Superior temporal gyrus (tissue), 1 donor: Measurements from ENCODE around the gene DCAF17.
"Not testable (repeated sequence)": the region's sequence is repeated elsewhere in the genome, so short reads cannot be mapped to it uniquely, and the experiment has no call there.

Experiments used
- DNase-seq: peaks from one replicate; pipeline ENCODE4 v3.0.0-alpha.2; 2016; ENCODE audit errors: extremely low spot score

The DCAF17 gene

GRCh38 chr2:171452773-171453172 is 18.7 kb downstream of the DCAF17 start:
- DNase-seq: no peak

GRCh38 chr2:171459498-171459897 is 25.5 kb downstream of the DCAF17 start:
- no peak for DNase-seq

GRCh38 chr2:171460537-171460936 is 26.5 kb downstream of the DCAF17 start:
- no peak for DNase-seq

GRCh38 chr2:171469176-171469575 is 35.1 kb downstream of the DCAF17 start:
- no peak for DNase-seq

GRCh38 chr2:171470129-171470528 is 36.1 kb downstream of the DCAF17 start:
- no peak for DNase-seq

- DNase-seq: no peak
Measured at GRCh38 chr2:171475979-171476378, 42.0 kb downstream of the DCAF17 start.

- no peak for DNase-seq
Measured at GRCh38 chr2:171478345-171478744, 44.3 kb downstream of the DCAF17 start.

GRCh38 chr2:171479154-171479814 is 45.3 kb downstream of the DCAF17 start:
- no peak for DNase-seq

- DNase-seq: no peak
Measured at GRCh38 chr2:171480908-171481307, 46.9 kb downstream of the DCAF17 start.

GRCh38 chr2:171482308-171482707 is 48.3 kb downstream of the DCAF17 start:
- no peak for DNase-seq

- DNase-seq: no peak
Measured at GRCh38 chr2:171482877-171483276, 48.9 kb downstream of the DCAF17 start.

- no peak for DNase-seq
Measured at GRCh38 chr2:171483793-171484192, 49.8 kb downstream of the DCAF17 start.

GRCh38 chr2:171485116-171485515 is 51.1 kb downstream of the DCAF17 start:
- DNase-seq: no peak

- DNase-seq: no peak
Measured at GRCh38 chr2:171487201-171487600, 53.2 kb downstream of the DCAF17 start.

- DNase-seq: no peak
Measured at GRCh38 chr2:171487803-171488259, 53.8 kb downstream of the DCAF17 start.

GRCh38 chr2:171490577-171490976 is 56.6 kb downstream of the DCAF17 start:
- no peak for DNase-seq

- no peak for DNase-seq
Measured at GRCh38 chr2:171491292-171491691, 57.3 kb downstream of the DCAF17 start.

- no peak for DNase-seq
Measured at GRCh38 chr2:171492664-171493063, 58.6 kb downstream of the DCAF17 start.

- not testable (repeated sequence) for DNase-seq
Measured at GRCh38 chr2:171497664-171498063, 63.6 kb downstream of the DCAF17 start.

- no peak for DNase-seq
Measured at GRCh38 chr2:171505374-171505773, 71.3 kb downstream of the DCAF17 start.

- DNase-seq: no peak
Measured at GRCh38 chr2:171509945-171510731, 76.1 kb downstream of the DCAF17 start.

GRCh38 chr2:171512014-171512413 is 78.0 kb downstream of the DCAF17 start:
- DNase-seq: no peak

GRCh38 chr2:171512683-171513195 is 78.7 kb downstream of the DCAF17 start:
- no peak for DNase-seq
